ACC112 (cell line): ENCODE results near the gene KRTAP5-3.

Source experiments
- H2AFZ ChIP-seq: fragments of 200-600 bp; sonication (generic); one replicate; pipeline ENCODE4 v1.6.0; 2017; ENCODE audit warnings: antibody characterized with exemption, low read length; ENCODE audit not compliant: unreplicated experiment
- H3K27ac ChIP-seq: fragments of 200-600 bp; sonication (generic); 2 replicates; pipeline ENCODE4 v1.5.1; 2014; ENCODE audit warnings: low read depth, mild to moderate bottlenecking, antibody characterized with exemption, low read length, moderate library complexity
- H3K27me3 ChIP-seq: fragments of 200-600 bp; sonication (generic); 2 replicates; pipeline ENCODE4 v1.6.1; 2014; ENCODE audit warnings: mild to moderate bottlenecking, antibody characterized with exemption, low read length, moderate library complexity, mixed read lengths; ENCODE audit not compliant: insufficient read depth
- H3K36me3 ChIP-seq: fragments of 200-600 bp; sonication (generic); 2 replicates; pipeline ENCODE4 v1.6.1; 2016; ENCODE audit warnings: mild to moderate bottlenecking, antibody characterized with exemption, low read length, moderate library complexity, mixed read lengths; ENCODE audit not compliant: insufficient read depth
- H3K4me1 ChIP-seq: fragments of 200-600 bp; sonication (generic); one replicate; pipeline ENCODE4 v1.6.1; 2016; ENCODE audit warnings: low read length, mixed read lengths; ENCODE audit not compliant: insufficient read depth, unreplicated experiment, control insufficient read depth
- H3K4me3 ChIP-seq: fragments of 200-600 bp; sonication (generic); 2 replicates; pipeline ENCODE4 v1.5.1; 2014; ENCODE audit warnings: mild to moderate bottlenecking, low read depth, low read length
- H3K79me2 ChIP-seq: fragments of 200-600 bp; sonication (generic); one replicate; pipeline ENCODE4 v1.6.0; 2016; ENCODE audit warnings: low read length; ENCODE audit not compliant: control insufficient read depth, unreplicated experiment, insufficient read depth

KRTAP5-3 gene, protein sequence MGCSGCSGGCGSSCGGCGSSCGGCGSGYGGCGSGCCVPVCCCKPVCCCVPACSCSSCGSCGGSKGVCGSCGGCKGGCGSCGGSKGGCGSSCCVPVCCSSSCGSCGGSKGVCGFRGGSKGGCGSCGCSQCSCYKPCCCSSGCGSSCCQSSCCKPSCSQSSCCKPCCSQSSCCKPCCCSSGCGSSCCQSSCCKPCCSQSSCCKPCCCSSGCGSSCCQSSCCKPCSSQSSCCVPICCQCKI

GRCh38 chr11:1608363-1608762, at the start of gene KRTAP5-3:
KRTAP5-3 (minus strand) TSS chr11:1608463; CDS start chr11:1608385, 78 bp downstream.
- H3K27me3 ChIP-seq, result peaks cover 45% of the 10 kb centered on the region
- H3K36me3 ChIP-seq, result no peaks in the 10 kb centered on the region
- no peak within 1 kb of the TSS for H2AFZ ChIP-seq
- H3K4me1 ChIP-seq, result no peaks in the 10 kb centered on the region
- no peak within 1 kb of the TSS for H3K4me3 ChIP-seq
- no peaks in the 10 kb centered on the region for H3K79me2 ChIP-seq
- no peak within 1 kb of the TSS for H3K27ac ChIP-seq

- H3K36me3 ChIP-seq, result no peaks in the 10 kb centered on the region
- H3K4me3 ChIP-seq, result no peak overlapping the region
- H3K27ac ChIP-seq, result no peak overlapping the region
- H3K27me3 ChIP-seq, result peaks cover 34% of the 10 kb centered on the region
- no peaks in the 10 kb centered on the region for H3K4me1 ChIP-seq
- H3K79me2 ChIP-seq, result no peaks in the 10 kb centered on the region
- H2AFZ ChIP-seq, result no peak overlapping the region
Observed at GRCh38 chr11:1656670-1657069, 48.4 kb upstream of the KRTAP5-3 start.

DNA sequence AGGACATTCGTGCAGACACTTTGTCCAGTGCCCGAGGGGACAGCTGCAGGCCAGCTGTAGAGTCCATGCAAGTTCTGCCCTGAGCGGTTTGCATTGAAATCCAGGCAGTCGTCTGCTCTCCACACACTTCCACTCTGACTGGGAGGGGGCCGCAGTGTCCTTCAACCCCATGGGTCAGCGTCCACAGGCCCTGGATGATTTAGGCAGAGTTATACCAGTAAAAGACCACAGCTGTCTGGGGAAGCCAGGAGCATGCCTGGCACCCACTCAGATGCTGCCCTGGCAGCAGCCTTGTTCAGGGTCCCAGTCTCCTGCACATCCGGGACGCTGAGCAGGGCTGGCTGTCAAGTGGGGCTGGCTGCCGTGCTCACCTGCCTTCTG, 47.8 kb upstream of the KRTAP5-3 start:
- H3K36me3 ChIP-seq, result no peaks in the 10 kb centered on the region
- no peak overlapping the region for H3K4me3 ChIP-seq
- no peaks in the 10 kb centered on the region for H3K79me2 ChIP-seq
- no peak overlapping the region for H2AFZ ChIP-seq
- no peaks in the 10 kb centered on the region for H3K4me1 ChIP-seq
- H3K27ac ChIP-seq, result no peak overlapping the region
- peaks cover 37% of the 10 kb centered on the region for H3K27me3 ChIP-seq

- Histone ChIP-seq H3K27me3 (peaks cover 39% of the 10 kb centered on the region), H3K4me3 (no peak overlapping the region), H3K79me2 (no peaks in the 10 kb centered on the region), H3K4me1 (no peaks in the 10 kb centered on the region), H3K36me3 (no peaks in the 10 kb centered on the region), H2AFZ (no peak overlapping the region), H3K27ac (no peak overlapping the region)
Observed at GRCh38 chr11:1655168-1656060, 47.2 kb upstream of the KRTAP5-3 start.

DNA sequence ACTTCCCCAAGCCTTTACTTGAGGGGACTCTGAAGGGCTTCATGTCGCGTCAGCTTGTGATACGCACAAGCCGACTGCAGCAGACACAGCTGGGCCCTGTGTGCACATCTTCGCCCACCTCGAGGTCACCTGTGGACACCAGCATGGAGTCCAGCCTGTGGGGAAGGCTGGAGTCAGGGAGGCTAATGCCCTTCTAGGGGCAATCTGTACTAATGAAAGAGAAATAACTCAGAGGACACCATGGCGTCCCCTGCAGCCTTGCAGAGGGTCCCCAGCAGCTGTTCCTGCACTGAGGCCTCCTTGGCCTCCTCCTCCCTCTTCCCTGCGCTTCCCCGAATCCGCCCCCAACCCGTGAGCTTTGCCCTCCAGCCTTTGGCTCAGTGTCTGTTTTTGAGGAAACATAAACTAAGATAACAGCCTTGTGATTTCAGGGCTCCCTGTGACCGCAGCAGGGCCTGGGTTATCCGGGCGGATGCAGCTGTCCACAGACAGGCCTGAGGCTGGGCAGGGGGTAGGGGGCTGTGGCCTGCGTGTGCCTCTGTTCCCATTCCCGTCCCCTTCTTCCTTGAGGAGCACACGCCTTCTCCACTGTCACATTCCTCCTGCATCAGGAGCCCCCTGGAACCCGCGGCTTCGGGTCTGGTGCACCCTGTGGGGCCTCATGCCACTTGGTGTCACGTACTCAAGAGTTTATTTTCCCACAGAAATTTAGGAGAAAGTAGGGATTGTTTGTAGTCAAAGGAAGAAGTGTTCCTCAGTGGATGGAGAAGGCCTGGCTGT, 46.3 kb upstream of the KRTAP5-3 start:
- Histone ChIP-seq H3K27me3 (peaks cover 31% of the 10 kb centered on the region), H3K4me3 (no peak overlapping the region), H3K27ac (no peak overlapping the region)

DNA sequence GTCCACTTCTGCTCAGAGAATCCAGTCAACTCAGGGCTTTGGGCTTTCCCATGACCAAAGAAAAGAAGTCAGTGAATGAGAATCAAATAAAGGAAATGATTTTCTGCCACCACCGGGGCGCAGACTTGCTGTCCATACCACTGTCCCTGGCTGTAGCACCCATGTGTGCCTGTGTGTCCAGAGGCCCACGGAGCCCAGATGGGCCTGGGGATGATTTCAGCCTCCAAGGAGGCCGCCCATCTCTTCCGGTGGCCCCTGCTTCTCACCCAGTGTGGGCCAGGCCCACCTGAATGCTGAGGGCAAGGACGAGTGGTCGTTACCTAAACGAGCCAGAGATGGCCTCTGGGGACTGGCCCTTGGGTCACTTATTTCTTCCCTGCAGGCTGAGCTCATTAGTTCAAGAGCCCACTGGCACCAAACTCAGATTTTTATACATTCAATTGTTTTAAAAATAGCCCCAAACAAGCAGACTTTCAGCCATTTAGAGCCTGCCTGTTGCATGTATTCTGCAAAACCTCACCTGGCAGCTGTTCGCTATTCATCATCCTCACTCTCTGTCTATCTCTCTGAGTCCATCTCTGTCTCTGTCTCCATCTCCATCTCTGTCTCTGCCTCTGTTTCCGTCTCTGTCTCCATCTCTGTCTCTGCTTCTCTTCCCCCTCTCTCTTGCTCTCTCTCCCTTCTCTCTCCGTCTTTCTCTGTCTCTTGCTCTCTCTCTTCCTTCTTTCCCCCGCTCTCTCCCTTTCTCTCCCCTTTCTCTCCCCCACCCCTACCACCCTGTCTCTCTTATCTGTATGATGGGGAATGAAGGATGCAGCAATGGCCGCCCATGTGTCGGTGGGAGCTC, 45.5 kb upstream of the KRTAP5-3 start:
- H3K4me1 ChIP-seq, result no peaks in the 10 kb centered on the region
- H3K27me3 ChIP-seq, result peaks cover 28% of the 10 kb centered on the region
- H3K27ac ChIP-seq, result no peak overlapping the region
- H2AFZ ChIP-seq, result no peak overlapping the region
- no peak overlapping the region for H3K4me3 ChIP-seq
- H3K36me3 ChIP-seq, result no peaks in the 10 kb centered on the region
- no peaks in the 10 kb centered on the region for H3K79me2 ChIP-seq

More for the DNA sequence above, 46.3 kb upstream of the KRTAP5-3 start:
- no peaks in the 10 kb centered on the region for H3K4me1 ChIP-seq
- H3K36me3 ChIP-seq, result no peaks in the 10 kb centered on the region
- no peaks in the 10 kb centered on the region for H3K79me2 ChIP-seq
- no peak overlapping the region for H2AFZ ChIP-seq

- no peaks in the 10 kb centered on the region for H3K4me1 ChIP-seq
- no peaks in the 10 kb centered on the region for H3K36me3 ChIP-seq
- H2AFZ ChIP-seq, result no peak overlapping the region
- H3K27me3 ChIP-seq, result peaks cover 28% of the 10 kb centered on the region
- H3K4me3 ChIP-seq, result no peak overlapping the region
- no peaks in the 10 kb centered on the region for H3K79me2 ChIP-seq
- H3K27ac ChIP-seq, result no peak overlapping the region
Observed at GRCh38 chr11:1652771-1653540, 44.7 kb upstream of the KRTAP5-3 start.

DNA sequence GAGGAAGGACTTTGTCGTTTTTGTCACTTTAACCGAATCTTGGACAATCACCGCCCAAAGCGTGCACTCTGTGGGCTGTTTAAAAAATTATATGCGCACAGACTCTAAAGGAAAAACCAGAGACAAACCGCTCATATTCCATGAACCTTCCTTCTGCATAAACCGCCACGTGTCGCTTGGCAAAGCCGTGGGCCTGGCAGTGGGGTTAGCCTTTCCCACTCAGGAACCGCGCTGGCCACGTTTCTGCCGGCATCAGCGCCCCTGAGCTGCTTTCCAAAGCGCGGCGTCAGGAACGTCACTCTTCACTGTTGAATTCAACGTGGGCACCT, 44.1 kb upstream of the KRTAP5-3 start:
- Histone ChIP-seq H3K27me3 (peaks cover 28% of the 10 kb centered on the region), H3K79me2 (no peaks in the 10 kb centered on the region), H3K4me1 (no peaks in the 10 kb centered on the region), H3K27ac (no peak overlapping the region), H2AFZ (no peak overlapping the region), H3K4me3 (no peak overlapping the region), H3K36me3 (no peaks in the 10 kb centered on the region)

DNA sequence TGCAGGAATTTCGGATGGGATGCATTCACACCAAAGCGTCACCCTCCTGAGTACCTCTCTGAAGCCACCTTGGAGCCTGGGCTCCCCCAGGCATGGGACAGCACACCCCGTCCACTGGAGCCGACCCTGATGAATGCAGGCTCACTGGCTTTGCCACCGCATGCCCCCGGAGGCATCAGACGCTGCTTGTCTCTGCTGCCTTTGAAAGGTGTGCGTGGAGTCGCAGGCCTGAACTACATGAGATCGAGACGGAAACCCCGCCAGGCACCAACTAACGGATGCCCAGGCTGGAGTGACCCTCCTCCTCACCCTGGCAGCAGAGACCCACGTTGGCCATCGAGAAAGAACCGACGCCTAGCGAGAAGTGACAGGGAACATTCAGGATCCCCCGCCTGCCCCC, 43.8 kb upstream of the KRTAP5-3 start:
- H3K36me3 ChIP-seq, result no peaks in the 10 kb centered on the region
- no peaks in the 10 kb centered on the region for H3K79me2 ChIP-seq
- no peaks in the 10 kb centered on the region for H3K4me1 ChIP-seq
- H3K27ac ChIP-seq, result no peak overlapping the region
- H3K27me3 ChIP-seq, result peaks cover 28% of the 10 kb centered on the region
- H3K4me3 ChIP-seq, result no peak overlapping the region
- no peak overlapping the region for H2AFZ ChIP-seq
